Stomach (tissue), 9 donors: Measurements from ENCODE around the gene FRMD5. TPM values are rescaled to one million over a fixed set of nuclear protein-coding genes. Genes with fewer than 3 reads are reported as not detected.

Source experiments
- DNase-seq, 2 donors: peaks; one replicate each; pipeline versions ENCODE4 v3.0.0 to v3.0.0-alpha.2; 2013 to 2019
- H3K27ac ChIP-seq, 5 donors: fragments of 200-600 bp in 4 of 5; sonication (generic) in 4 of 5; one replicate each; pipeline ENCODE4 v1.5.1; 2013 to 2019; ENCODE audit warnings: mild to moderate bottlenecking in 1 of 5, moderate library complexity in 1 of 5
- H3K27me3 ChIP-seq, 3 donors: fragments of 200-600 bp; sonication (generic); one replicate each; pipeline ENCODE4 v1.5.1; 2017 to 2019; ENCODE audit warnings: mixed run types in 1 of 3
- H3K36me3 ChIP-seq, 4 donors: fragments of 200-600 bp; sonication (generic); 1 replicate in 3 of 4; 2 replicates in 1 of 4; pipeline ENCODE4 v1.5.1; 2016 to 2019
- H3K4me1 ChIP-seq, 4 donors: fragments of 200-600 bp; sonication (generic); one replicate each; pipeline ENCODE4 v1.5.1; 2016 to 2019
- H3K4me3 ChIP-seq, 4 donors: fragments of 200-600 bp; sonication (generic) in 3 of 4; one replicate each; pipeline ENCODE4 v1.5.1; 2016 to 2019; ENCODE audit warnings: mild to moderate bottlenecking in 1 of 4
- H3K9me3 ChIP-seq, 4 donors: fragments of 200-600 bp; sonication (generic); one replicate each; pipeline ENCODE4 v1.5.1; 2016 to 2019
- EP300 ChIP-seq: sonication (generic); formaldehyde crosslinking; IDR thresholded peaks from one replicate; pipeline ENCODE4 v1.6.1; 2017; ENCODE audit warnings: antibody characterized with exemption
- POLR2A ChIP-seq, 4 donors: fragments of 450-650 bp; IDR thresholded peaks; one replicate each; pipeline ENCODE4 v1.6.1; 2016; ENCODE audit warnings: antibody characterized with exemption in 4 of 4, control low read depth in 2 of 4, mild to moderate bottlenecking in 1 of 4, moderate library complexity in 1 of 4
- POLR2AphosphoS5 ChIP-seq, 3 donors: sonication (generic); formaldehyde crosslinking; IDR thresholded peaks; one replicate each; pipeline ENCODE4 v1.6.1; 2016; ENCODE audit warnings: antibody characterized with exemption in 3 of 3
- WGBS, 5 donors: extraction: QIAGEN DNeasy Blood & Tissue Kit in 3 of 5; methylation state at CpG; one replicate each; pipeline versions ENCODE4 v1.1.5 to v1.1.7; 2013 to 2018; 5-methylcytosine and 5-hydroxymethylcytosine counted together
- intact Hi-C: fragments of 100-400 bp; cut with DNase I; formaldehyde crosslinking; loops from one replicate; pipeline ENCODE4 v1.15.1; 2023; ENCODE audit warnings: low total_unique reads
- polyA plus RNA-seq, 3 donors: library from polyadenylated mRNA; stranded (reverse); fragments of 200-250 nt; gene quantifications; one replicate each; pipeline ENCODE4 v1.2.3, GENCODE V29; 2013
- total RNA-seq, 5 donors: library from RNA; depleted of rRNA; stranded (reverse); fragments of >200 nt; gene quantifications; one replicate each; pipeline versions ENCODE4 v1.1.0 to v1.2.3, GENCODE V29; 2014 to 2016
- TF ChIP-seq, protein P1 (sequence below), 7 experiments: fragments of 450-650 bp in 4 of 7; fragments of 200-600 bp in 3 of 7; sonication (generic) in 3 of 7; IDR thresholded peaks; one replicate each; pipeline ENCODE4 v1.5.1; 2016 to 2019; ENCODE audit warnings: antibody characterized with exemption in 7 of 7, control low read depth in 2 of 7, mild to moderate bottlenecking in 1 of 7
- donor health status: healthy with polysubstance abuse.
- donor health status: Bipolar disorder and iron deficiency.
- donor health status: healthy.

FRMD5 gene
- total and polyA plus RNA-seq, 8 donors: 0.40 to 13.0 (median 2.5) TPM

GRCh38 chr15:43912208-43912607 is 282.9 kb downstream of the FRMD5 start:
- no peak overlapping the region for H3K27ac ChIP-seq
- H3K36me3 ChIP-seq: no peaks in the 10 kb centered on the region
- H3K27me3 ChIP-seq: no peaks in the 10 kb centered on the region
- H3K4me3 ChIP-seq: no peak overlapping the region
- peaks cover 0 to 4% (median 0%) of the 10 kb centered on the region in 4 donors for H3K4me1 ChIP-seq
- no peak for TF ChIP-seq EP300
- TF ChIP-seq, protein P1, sequence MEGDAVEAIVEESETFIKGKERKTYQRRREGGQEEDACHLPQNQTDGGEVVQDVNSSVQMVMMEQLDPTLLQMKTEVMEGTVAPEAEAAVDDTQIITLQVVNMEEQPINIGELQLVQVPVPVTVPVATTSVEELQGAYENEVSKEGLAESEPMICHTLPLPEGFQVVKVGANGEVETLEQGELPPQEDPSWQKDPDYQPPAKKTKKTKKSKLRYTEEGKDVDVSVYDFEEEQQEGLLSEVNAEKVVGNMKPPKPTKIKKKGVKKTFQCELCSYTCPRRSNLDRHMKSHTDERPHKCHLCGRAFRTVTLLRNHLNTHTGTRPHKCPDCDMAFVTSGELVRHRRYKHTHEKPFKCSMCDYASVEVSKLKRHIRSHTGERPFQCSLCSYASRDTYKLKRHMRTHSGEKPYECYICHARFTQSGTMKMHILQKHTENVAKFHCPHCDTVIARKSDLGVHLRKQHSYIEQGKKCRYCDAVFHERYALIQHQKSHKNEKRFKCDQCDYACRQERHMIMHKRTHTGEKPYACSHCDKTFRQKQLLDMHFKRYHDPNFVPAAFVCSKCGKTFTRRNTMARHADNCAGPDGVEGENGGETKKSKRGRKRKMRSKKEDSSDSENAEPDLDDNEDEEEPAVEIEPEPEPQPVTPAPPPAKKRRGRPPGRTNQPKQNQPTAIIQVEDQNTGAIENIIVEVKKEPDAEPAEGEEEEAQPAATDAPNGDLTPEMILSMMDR (IDR thresholded peaks at IDR 0.05): no peak
- no peak for TF ChIP-seq POLR2AphosphoS5 (IDR thresholded peaks at IDR 0.05)
- no peak for TF ChIP-seq POLR2A (IDR thresholded peaks at IDR 0.05)
- intact Hi-C loops: no loop called here
- DNase-seq: no peak
- no peaks in the 10 kb centered on the region for H3K9me3 ChIP-seq
- 91 to 95% (median 94%) methylated on average over 6 of the region's 6 CpGs for WGBS, 5 donors

- WGBS, 5 donors: 77 to 88% (median 84%) methylated on average over 4 of the region's 4 CpGs
Observed at GRCh38 chr15:43911235-43911781, 283.8 kb downstream of the FRMD5 start.

DNA sequence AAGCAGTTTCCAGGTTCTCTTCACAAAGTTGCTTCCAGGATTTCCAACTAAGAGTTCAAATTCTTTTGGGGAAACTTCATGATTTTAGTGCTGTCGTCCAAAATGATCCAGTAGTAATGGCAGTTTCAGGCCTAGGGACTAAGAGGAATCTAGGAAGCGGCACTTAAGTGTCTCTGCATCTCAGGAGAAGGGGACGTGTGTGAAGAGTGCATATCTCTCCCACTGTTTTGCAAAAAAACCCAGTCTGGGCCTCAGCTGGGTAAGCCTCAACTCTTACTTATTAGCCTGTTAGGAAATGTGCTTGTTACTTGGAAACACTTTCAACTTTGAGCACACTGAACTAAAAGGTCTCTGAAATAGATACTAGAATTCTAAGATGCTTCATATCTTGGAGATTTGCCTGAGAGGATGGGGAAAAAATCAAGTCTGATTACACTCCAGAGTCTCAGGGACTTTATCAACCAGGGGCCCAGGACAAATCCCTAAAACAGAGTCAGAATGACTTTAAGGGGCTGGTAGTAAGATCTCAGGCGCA is 286.5 kb downstream of the FRMD5 start:
- 78 to 95% (median 95%) methylated on average over 4 of the region's 4 CpGs for WGBS, 5 donors
- H3K36me3 ChIP-seq: no peaks in the 10 kb centered on the region
- peaks cover 0 to 12% (median 2%) of the 10 kb centered on the region in 4 donors for H3K4me1 ChIP-seq
- no peak for DNase-seq
- H3K9me3 ChIP-seq: no peaks in the 10 kb centered on the region
- no peak overlapping the region for H3K4me3 ChIP-seq
- H3K27me3 ChIP-seq: peaks cover 0 to 3% (median 0%) of the 10 kb centered on the region in 3 donors
- intact Hi-C loops: loop anchor here (10.0 kb wide), 2 partner anchors 156 to 306 kb away; no protein-coding TSS in a partner anchor
- TF ChIP-seq EP300: no peak
- TF ChIP-seq, protein P1 (IDR thresholded peaks at IDR 0.05): no peak
- TF ChIP-seq POLR2AphosphoS5 (IDR thresholded peaks at IDR 0.05): no peak
- TF ChIP-seq POLR2A (IDR thresholded peaks at IDR 0.05): no peak
- no peak overlapping the region for H3K27ac ChIP-seq

More at GRCh38 chr15:43911235-43911781, 283.8 kb downstream of the FRMD5 start:
- Histone ChIP-seq H3K27ac (no peak overlapping the region), H3K36me3 (no peaks in the 10 kb centered on the region), H3K27me3 (no peaks in the 10 kb centered on the region), H3K4me3 (no peak overlapping the region), H3K9me3 (no peaks in the 10 kb centered on the region), H3K4me1 (peaks cover 0 to 4% (median 0%) of the 10 kb centered on the region in 4 donors)
- intact Hi-C loops: no loop called here
- DNase-seq: no peak
- TF ChIP-seq EP300 (no peak), POLR2A (IDR thresholded peaks at IDR 0.05) (no peak), POLR2AphosphoS5 (IDR thresholded peaks at IDR 0.05) (no peak)
- TF ChIP-seq, protein P1 (IDR thresholded peaks at IDR 0.05): no peak

DNA sequence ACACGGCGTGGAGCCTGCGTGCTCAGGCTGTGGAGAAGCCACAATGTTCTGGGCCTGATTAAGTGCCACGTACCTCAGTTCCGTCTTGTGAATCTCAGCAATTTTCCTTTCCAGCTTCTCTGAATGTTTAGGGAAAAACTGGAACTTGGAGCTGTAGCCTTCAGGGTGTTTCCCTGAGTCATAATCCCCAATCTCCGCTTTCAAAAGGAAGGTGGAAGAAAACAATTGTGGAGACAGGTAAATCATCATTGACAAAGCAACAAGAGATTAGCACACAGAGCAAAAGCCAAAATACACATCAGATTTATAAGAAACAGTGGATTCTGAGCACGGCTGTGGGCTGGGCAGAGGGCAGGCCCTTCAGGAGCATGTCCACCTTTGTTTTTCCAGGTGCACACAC is 289.3 kb downstream of the FRMD5 start:
- no peak overlapping the region for H3K27ac ChIP-seq
- DNase-seq: no peak
- 89 to 94% (median 91%) methylated on average over 7 of the region's 7 CpGs for whole genome bisulfite sequencing, 5 donors
- H3K4me1 ChIP-seq: peaks cover 0 to 8% (median 2%) of the 10 kb centered on the region in 4 donors
- intact Hi-C loops: loop anchor here (10.0 kb wide), 2 partner anchors 159 to 309 kb away; no protein-coding TSS in a partner anchor
- H3K27me3 ChIP-seq: peaks cover 0 to 5% (median 0%) of the 10 kb centered on the region in 3 donors
- no peaks in the 10 kb centered on the region for H3K36me3 ChIP-seq
- no peak overlapping the region for H3K4me3 ChIP-seq
- no peaks in the 10 kb centered on the region for H3K9me3 ChIP-seq
- no peak for TF ChIP-seq POLR2AphosphoS5 (IDR thresholded peaks at IDR 0.05)
- TF ChIP-seq, protein P1 (IDR thresholded peaks at IDR 0.05): no peak
